Gastrocnemius medialis (tissue), 4 donors: ENCODE data around the gene POLH.

Source experiments
- CTCF ChIP-seq, 5 experiments: fragments of 450-650 bp in 3 of 5; fragments of 200-600 bp in 2 of 5; sonication (generic) in 2 of 5; IDR thresholded peaks in 4 of 5; conservative IDR thresholded peaks in 1 of 5; 1 replicate in 4 of 5; 2 replicates in 1 of 5; pipeline ENCODE4 v1.5.1; 2016 to 2019; ENCODE audit warnings: antibody characterized with exemption in 5 of 5, mild to moderate bottlenecking in 3 of 5, moderate library complexity in 3 of 5
- POLR2A ChIP-seq, 2 donors: fragments of 450-650 bp; IDR thresholded peaks; one replicate each; pipeline ENCODE4 v1.6.1; 2017; ENCODE audit warnings: antibody characterized with exemption in 2 of 2, mild to moderate bottlenecking in 2 of 2, moderate library complexity in 2 of 2

DNA sequence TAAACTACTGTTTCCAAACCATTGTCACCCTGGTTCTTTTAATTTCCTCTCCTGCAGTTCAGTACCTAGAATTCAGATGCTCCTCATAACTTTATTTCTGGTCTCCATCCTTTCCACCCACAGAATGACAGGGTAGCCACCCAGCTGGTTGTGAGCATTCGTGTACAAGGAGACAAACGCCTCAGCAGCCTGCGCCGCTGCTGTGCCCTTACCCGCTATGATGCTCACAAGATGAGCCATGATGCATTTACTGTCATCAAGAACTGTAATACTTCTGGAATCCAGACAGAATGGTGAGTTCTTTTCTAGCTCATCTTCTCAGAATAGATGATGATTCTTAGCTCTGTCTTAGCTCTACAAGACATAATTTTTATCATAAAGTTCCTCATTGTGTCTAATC is 34.4 kb downstream of the POLH start:
- no peak for TF ChIP-seq CTCF (IDR thresholded peaks at IDR 0.05 in 4 of 5, conservative IDR thresholded peaks at IDR 0.05 in 1 of 5)
- TF ChIP-seq POLR2A (IDR thresholded peaks at IDR 0.05): no peak
